WTC11 (cell line): ENCODE data around the gene NGF. TPM values are rescaled to one million over a fixed set of nuclear protein-coding genes. Genes with fewer than 3 reads are reported as not detected.

Experiments used
- ATAC-seq: fragments of 200-7000 bp; cut with Tn5 transposase; 2 replicates; pipeline ENCODE4 v1.10.0; 2021; ENCODE audit warnings: mild to moderate bottlenecking, moderate library complexity
- CTCF ChIA-PET: fragments of 300-600 bp; sonication (Branson Sonifier 250); formaldehyde crosslinking; loops from one replicate; lab custom pipeline; 2021; ENCODE audit warnings: antibody characterized with exemption; lab: Charles Lee
- POLR2A ChIA-PET: fragments of 350-600 bp; sonication (Branson Sonifier 250); formaldehyde crosslinking; loops from one replicate; lab custom pipeline; 2021; ENCODE audit warnings: antibody characterized with exemption; lab: Charles Lee
- DNase-seq: peaks from one replicate; pipeline ENCODE4 v3.0.0; 2021; ENCODE audit warnings: low spot score
- H3K27ac Mint-ChIP-seq: 2 replicates; pipeline ENCODE4 v1.8.0; 2021; ENCODE audit warnings: mixed read lengths
- H3K27me3 Mint-ChIP-seq: 2 replicates; pipeline ENCODE4 v1.8.0; 2021; ENCODE audit warnings: low read depth, mild to moderate bottlenecking, moderate library complexity, mixed read lengths
- H3K36me3 Mint-ChIP-seq: 2 replicates; pipeline ENCODE4 v1.8.0; 2021; ENCODE audit warnings: mixed read lengths
- H3K4me1 Mint-ChIP-seq: 2 replicates; pipeline ENCODE4 v1.8.0; 2022; ENCODE audit warnings: mixed read lengths
- H3K4me3 Mint-ChIP-seq: 2 replicates; pipeline ENCODE4 v1.8.0; 2021; ENCODE audit warnings: mild to moderate bottlenecking, moderate library complexity, mixed read lengths
- H3K9me3 Mint-ChIP-seq: 2 replicates; pipeline ENCODE4 v1.8.0; 2021; ENCODE audit warnings: mixed read lengths
- ATF3 ChIP-seq: sonication (generic); formaldehyde crosslinking; conservative IDR thresholded peaks from 2 replicates; pipeline ENCODE4 v1.8.1; 2022; ENCODE audit warnings: mild to moderate bottlenecking, missing genetic modification reagents
- CBFB ChIP-seq: sonication (generic); formaldehyde crosslinking; IDR thresholded peaks from 2 replicates; pipeline ENCODE4 v1.8.1; 2022; ENCODE audit warnings: mild to moderate bottlenecking, low read depth, missing genetic modification reagents
- E2F1 ChIP-seq: sonication (generic); formaldehyde crosslinking; IDR thresholded peaks from 2 replicates; pipeline ENCODE4 v1.8.0; 2022; ENCODE audit warnings: mild to moderate bottlenecking, missing genetic modification reagents
- ELF4 ChIP-seq: sonication (generic); formaldehyde crosslinking; IDR thresholded peaks from 2 replicates; pipeline ENCODE4 v1.8.1; 2022; ENCODE audit warnings: low read depth, mild to moderate bottlenecking, moderate library complexity, missing genetic modification reagents
- FOXK1 ChIP-seq: sonication (generic); formaldehyde crosslinking; IDR thresholded peaks from 2 replicates; pipeline ENCODE4 v1.8.0; 2022; ENCODE audit warnings: mild to moderate bottlenecking, moderate library complexity, missing genetic modification reagents
- GRHL2 ChIP-seq: fragments of 250-450 bp; sonication (Bioruptor Pico); IDR thresholded peaks from 2 replicates; pipeline ENCODE4 v1.8.0; 2022; ENCODE audit warnings: mild to moderate bottlenecking, moderate library complexity; ENCODE audit not compliant: insufficient replicate concordance, severe bottlenecking
- HMGXB4 ChIP-seq: sonication (generic); formaldehyde crosslinking; IDR thresholded peaks from 2 replicates; pipeline ENCODE4 v1.8.1; 2023; ENCODE audit warnings: mild to moderate bottlenecking, moderate library complexity, missing genetic modification reagents
- IRF1 ChIP-seq: sonication (generic); formaldehyde crosslinking; IDR thresholded peaks from 2 replicates; pipeline ENCODE4 v1.8.0; 2023; ENCODE audit warnings: missing genetic modification reagents
- IRF2 ChIP-seq: sonication (generic); formaldehyde crosslinking; IDR thresholded peaks from 2 replicates; pipeline ENCODE4 v1.8.0; 2022; ENCODE audit warnings: low read depth, missing genetic modification reagents, borderline replicate concordance
- KAT7 ChIP-seq: sonication (generic); formaldehyde crosslinking; IDR thresholded peaks from 2 replicates; pipeline ENCODE4 v1.8.1; 2023; ENCODE audit warnings: missing genetic modification reagents, mild to moderate bottlenecking, borderline replicate concordance
- MLX ChIP-seq: sonication (generic); formaldehyde crosslinking; IDR thresholded peaks from 2 replicates; pipeline ENCODE4 v1.8.1; 2023; ENCODE audit warnings: mild to moderate bottlenecking, missing genetic modification reagents, moderate library complexity
- MYBL2 ChIP-seq: sonication (generic); formaldehyde crosslinking; IDR thresholded peaks from 2 replicates; pipeline ENCODE4 v1.8.1; 2023; ENCODE audit warnings: mild to moderate bottlenecking, moderate library complexity, missing genetic modification reagents
- NFATC4 ChIP-seq: fragments of 250-450 bp; sonication (Bioruptor Pico); IDR thresholded peaks from 2 replicates; pipeline ENCODE4 v1.9.0; 2021; ENCODE audit warnings: mild to moderate bottlenecking
- NFE2L1 ChIP-seq: sonication (generic); formaldehyde crosslinking; IDR thresholded peaks from 2 replicates; pipeline ENCODE4 v1.8.1; 2023; ENCODE audit warnings: missing genetic modification reagents
- NR2C2 ChIP-seq: sonication (generic); formaldehyde crosslinking; IDR thresholded peaks from 2 replicates; pipeline ENCODE4 v1.8.0; 2022; ENCODE audit warnings: mild to moderate bottlenecking, missing genetic modification reagents
- RELA ChIP-seq: sonication (generic); formaldehyde crosslinking; IDR thresholded peaks from 2 replicates; pipeline ENCODE4 v1.8.1; 2022; ENCODE audit warnings: missing genetic modification reagents, mild to moderate bottlenecking, borderline replicate concordance
- SOX15 ChIP-seq: fragments of 250-450 bp; sonication (Bioruptor Pico); IDR thresholded peaks from 2 replicates; pipeline ENCODE4 v1.9.0; 2021; ENCODE audit warnings: mild to moderate bottlenecking
- SP1 ChIP-seq: sonication (generic); formaldehyde crosslinking; conservative IDR thresholded peaks from 2 replicates; pipeline ENCODE4 v1.8.1; 2022; ENCODE audit warnings: missing genetic modification reagents
- TCF7 ChIP-seq: sonication (generic); formaldehyde crosslinking; IDR thresholded peaks from 2 replicates; pipeline ENCODE4 v1.8.0; 2022; ENCODE audit warnings: mild to moderate bottlenecking, low read depth, missing genetic modification reagents, moderate library complexity
- TEAD1 ChIP-seq: sonication (generic); formaldehyde crosslinking; IDR thresholded peaks from 2 replicates; pipeline ENCODE4 v1.8.0; 2022; ENCODE audit warnings: mild to moderate bottlenecking, missing genetic modification reagents
- USF1 ChIP-seq: sonication (generic); formaldehyde crosslinking; IDR thresholded peaks from 2 replicates; pipeline ENCODE4 v1.8.0; 2022; ENCODE audit warnings: mild to moderate bottlenecking, missing genetic modification reagents
- ZNF263 ChIP-seq: sonication (generic); formaldehyde crosslinking; IDR thresholded peaks from 2 replicates; pipeline ENCODE4 v1.8.1; 2022; ENCODE audit warnings: low read depth, mild to moderate bottlenecking, moderate library complexity, missing genetic modification reagents
- ZNF317 ChIP-seq: sonication (generic); formaldehyde crosslinking; IDR thresholded peaks from 2 replicates; pipeline ENCODE4 v1.8.1; 2023; ENCODE audit warnings: low read depth, mild to moderate bottlenecking, moderate library complexity, missing genetic modification reagents, borderline replicate concordance
- ZNF425 ChIP-seq: fragments of 250-450 bp; sonication (Bioruptor Pico); conservative IDR thresholded peaks from 2 replicates; pipeline ENCODE4 v1.9.0; 2021; ENCODE audit warnings: mild to moderate bottlenecking
- ZNF512 ChIP-seq: sonication (generic); formaldehyde crosslinking; IDR thresholded peaks from 2 replicates; pipeline ENCODE4 v1.8.1; 2022; ENCODE audit warnings: missing genetic modification reagents, borderline replicate concordance
- total RNA-seq: library from RNA; stranded (reverse); gene quantifications from 3 replicates; pipeline ENCODE4 v1.2.3, GENCODE V29; 2021

NGF gene
- total RNA-seq, 1 experiment from 2014 or later, result 0.55 TPM

GRCh38 chr1:115293899-115294298, 44.1 kb downstream of the NGF start:
- no peak overlapping the region for H3K4me3 Mint-ChIP-seq
- peaks cover 19% of the 10 kb centered on the region for H3K4me1 Mint-ChIP-seq
- H3K36me3 Mint-ChIP-seq, result no peaks in the 10 kb centered on the region
- CTCF ChIA-PET, result interaction anchor here (1.6 kb wide), 1 partner anchor 19 kb away, joined by 4 read pairs; no protein-coding TSS in a partner anchor
- no peak for TF ChIP-seq NR2C2 (CRISPR knock-in tag)
- TF ChIP-seq TCF7 (CRISPR knock-in tag), result no peak
- no peak for TF ChIP-seq USF1
- TF ChIP-seq ZNF263, result no peak
- no peak for TF ChIP-seq KAT7 (CRISPR knock-in tag)
- no peak for TF ChIP-seq GRHL2 (CRISPR knock-in tag)
- no peak for TF ChIP-seq MLX (CRISPR knock-in tag)
- TF ChIP-seq SP1, result no peak
- TF ChIP-seq ATF3, result no peak
- no peak for TF ChIP-seq ZNF425 (CRISPR knock-in tag)
- TF ChIP-seq CBFB (CRISPR knock-in tag), result no peak
- no peak for TF ChIP-seq SOX15
- TF ChIP-seq NFE2L1, result no peak
- no peak for TF ChIP-seq RELA (CRISPR knock-in tag)
- no peak for TF ChIP-seq TEAD1
- TF ChIP-seq FOXK1, result no peak
- no peak for TF ChIP-seq ZNF512 (CRISPR knock-in tag)
- no peak for TF ChIP-seq IRF2 (CRISPR knock-in tag)
- TF ChIP-seq MYBL2, result no peak
- H3K27me3 Mint-ChIP-seq, result no peaks in the 10 kb centered on the region
- ATAC-seq (no peak), DNase-seq (no peak)
- POLR2A ChIA-PET, result interaction anchor here (0.6 kb wide), 1 partner anchor 169 kb away, joined by 8 read pairs; no protein-coding TSS in a partner anchor
- peaks cover 7% of the 10 kb centered on the region for H3K9me3 Mint-ChIP-seq
- H3K27ac Mint-ChIP-seq, result no peak overlapping the region

- ChIA-PET POLR2A (no interaction called here), CTCF (interaction anchor here (1.5 kb wide), 1 partner anchor 18 kb away, joined by 4 read pairs; no protein-coding TSS in a partner anchor)
- Mint-ChIP-seq H3K9me3 (peaks cover 7% of the 10 kb centered on the region), H3K36me3 (no peaks in the 10 kb centered on the region), H3K4me3 (no peak overlapping the region), H3K4me1 (peaks cover 20% of the 10 kb centered on the region), H3K27ac (no peak overlapping the region), H3K27me3 (no peaks in the 10 kb centered on the region)
- DNase-seq, result no peak
- ATAC-seq, result no peak
- no peak for TF ChIP-seq RELA (CRISPR knock-in tag)
- no peak for TF ChIP-seq ELF4 (CRISPR knock-in tag)
- no peak for TF ChIP-seq HMGXB4 (CRISPR knock-in tag)
- no peak for TF ChIP-seq FOXK1
- TF ChIP-seq NFE2L1, result no peak
- no peak for TF ChIP-seq IRF1 (CRISPR knock-in tag)
- no peak for TF ChIP-seq ZNF317 (CRISPR knock-in tag)
- TF ChIP-seq NFATC4 (CRISPR knock-in tag), result no peak
- no peak for TF ChIP-seq TCF7 (CRISPR knock-in tag)
- no peak for TF ChIP-seq NR2C2 (CRISPR knock-in tag)
- no peak for TF ChIP-seq E2F1 (CRISPR knock-in tag)
Measured at GRCh38 chr1:115293006-115293405, 45.0 kb downstream of the NGF start.
